Measurements from ENCODE around the gene GRAMD1A. TPM values are rescaled to one million over a fixed set of nuclear protein-coding genes. Genes with fewer than 3 reads are reported as not detected.

Gene GRAMD1A
- total RNA-seq: 100 to 1,000 TPM in 1 of 4 donors, 10 to 100 TPM in 2, 1 to 10 TPM in 1; 6.0 to 135 (median 61.6) TPM

DNA sequence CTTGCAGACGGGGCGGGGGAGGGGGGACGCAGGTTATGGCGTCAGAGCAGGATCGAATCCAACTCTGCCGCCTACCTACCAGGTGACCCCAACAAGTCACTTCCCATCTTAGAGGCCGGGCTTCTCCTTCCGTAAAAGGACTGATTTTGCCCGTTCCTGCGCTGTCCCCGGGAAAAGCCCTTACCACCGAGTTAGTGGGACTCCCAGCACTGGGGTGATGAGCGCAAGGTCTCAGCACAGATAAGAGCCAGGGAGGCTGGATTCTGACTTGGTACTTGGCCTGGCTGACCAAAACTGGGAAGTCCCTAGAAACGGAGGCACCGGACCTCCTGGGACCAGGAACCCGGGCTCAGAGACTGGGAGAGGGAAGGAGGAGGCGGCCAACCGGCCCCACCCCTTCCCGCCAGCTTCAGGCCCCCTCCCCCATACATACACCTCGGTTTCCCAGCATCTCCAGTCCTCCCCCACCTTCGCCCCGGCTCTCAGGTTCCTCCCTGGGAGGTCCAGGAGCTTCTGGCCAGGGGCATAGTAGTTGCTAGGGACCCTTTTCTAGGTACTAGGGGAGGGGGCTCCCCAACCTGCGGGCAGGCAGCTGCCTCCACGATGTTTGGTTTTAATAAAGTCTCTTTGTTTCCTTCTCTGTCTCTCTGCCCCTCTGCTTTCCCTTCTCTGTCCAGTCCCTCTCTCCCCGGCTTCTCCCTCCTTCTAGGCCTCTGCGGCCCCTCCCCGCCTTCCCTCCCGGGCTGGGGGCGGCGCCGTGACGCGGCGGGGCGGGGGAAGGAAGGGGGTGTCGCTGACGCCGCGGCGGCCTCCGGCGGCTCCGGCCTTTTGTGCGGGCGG lies at the start of gene GRAMD1A:
Gene GRAMD1A (plus strand): TSS at position 826 of the 840 bp plus-strand sequence. CDS start 156 bp downstream, outside the sequence.
- peak within 1 kb of the TSS; percentile 71 to 79 (median 76) for H3K4me3 ChIP-seq
- DNase-seq: peak; percentile 84 to 92 (median 88)
- H3K4me1 ChIP-seq: peaks cover 4 to 82% (median 15%) of the 10 kb centered on the region in 4 donors
- H3K27me3 ChIP-seq: no peaks in the 10 kb centered on the region
- peak within 1 kb of the TSS; percentile 90 to 98 (median 94) for H3K27ac ChIP-seq
- H3K9me3 ChIP-seq: peaks cover 0 to 5% (median 0%) of the 10 kb centered on the region in 4 donors
- no peaks in the 10 kb centered on the region for H3K36me3 ChIP-seq
- TF ChIP-seq POLR2A (IDR thresholded peaks at IDR 0.05): peak in 1 of 2 donors; percentile 77
- TF ChIP-seq, protein P1, sequence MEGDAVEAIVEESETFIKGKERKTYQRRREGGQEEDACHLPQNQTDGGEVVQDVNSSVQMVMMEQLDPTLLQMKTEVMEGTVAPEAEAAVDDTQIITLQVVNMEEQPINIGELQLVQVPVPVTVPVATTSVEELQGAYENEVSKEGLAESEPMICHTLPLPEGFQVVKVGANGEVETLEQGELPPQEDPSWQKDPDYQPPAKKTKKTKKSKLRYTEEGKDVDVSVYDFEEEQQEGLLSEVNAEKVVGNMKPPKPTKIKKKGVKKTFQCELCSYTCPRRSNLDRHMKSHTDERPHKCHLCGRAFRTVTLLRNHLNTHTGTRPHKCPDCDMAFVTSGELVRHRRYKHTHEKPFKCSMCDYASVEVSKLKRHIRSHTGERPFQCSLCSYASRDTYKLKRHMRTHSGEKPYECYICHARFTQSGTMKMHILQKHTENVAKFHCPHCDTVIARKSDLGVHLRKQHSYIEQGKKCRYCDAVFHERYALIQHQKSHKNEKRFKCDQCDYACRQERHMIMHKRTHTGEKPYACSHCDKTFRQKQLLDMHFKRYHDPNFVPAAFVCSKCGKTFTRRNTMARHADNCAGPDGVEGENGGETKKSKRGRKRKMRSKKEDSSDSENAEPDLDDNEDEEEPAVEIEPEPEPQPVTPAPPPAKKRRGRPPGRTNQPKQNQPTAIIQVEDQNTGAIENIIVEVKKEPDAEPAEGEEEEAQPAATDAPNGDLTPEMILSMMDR (IDR thresholded peaks at IDR 0.05): no peak

GRCh38 chr19:34953092-34953491 lies 47.0 kb upstream of the GRAMD1A start:
- no peaks in the 10 kb centered on the region for H3K4me1 ChIP-seq
- no peak overlapping the region for H3K27ac ChIP-seq
- H3K4me3 ChIP-seq: no peak overlapping the region
- peaks cover 0 to 17% (median 3%) of the 10 kb centered on the region in 3 donors for H3K36me3 ChIP-seq
- DNase-seq: no peak
- H3K9me3 ChIP-seq: peaks cover 0 to 52% (median 8%) of the 10 kb centered on the region in 4 donors
- H3K27me3 ChIP-seq: no peaks in the 10 kb centered on the region
- TF ChIP-seq, protein P1 (IDR thresholded peaks at IDR 0.05): no peak
- TF ChIP-seq POLR2A (IDR thresholded peaks at IDR 0.05): no peak

GRCh38 chr19:34957830-34958751 lies 42.0 kb upstream of the GRAMD1A start:
- H3K9me3 ChIP-seq: peaks cover 0 to 81% (median 30%) of the 10 kb centered on the region in 4 donors
- DNase-seq: no peak
- H3K27me3 ChIP-seq: no peaks in the 10 kb centered on the region
- no peak overlapping the region for H3K4me3 ChIP-seq
- TF ChIP-seq POLR2A (IDR thresholded peaks at IDR 0.05): no peak
- TF ChIP-seq, protein P1 (IDR thresholded peaks at IDR 0.05): no peak
- no peak overlapping the region for H3K27ac ChIP-seq
- H3K36me3 ChIP-seq: peaks cover 0 to 51% (median 14%) of the 10 kb centered on the region in 3 donors
- H3K4me1 ChIP-seq: peaks cover 0 to 7% (median 0%) of the 10 kb centered on the region in 4 donors

- Histone ChIP-seq H3K4me3 (no peak overlapping the region), H3K4me1 (peaks cover 0 to 11% (median 0%) of the 10 kb centered on the region in 4 donors), H3K27ac (no peak overlapping the region), H3K27me3 (no peaks in the 10 kb centered on the region), H3K36me3 (peaks cover 0 to 51% (median 14%) of the 10 kb centered on the region in 3 donors), H3K9me3 (peaks cover 0 to 72% (median 30%) of the 10 kb centered on the region in 4 donors)
- TF ChIP-seq, protein P1 (IDR thresholded peaks at IDR 0.05): no peak
- TF ChIP-seq POLR2A (IDR thresholded peaks at IDR 0.05): no peak
- no peak for DNase-seq
Measured at GRCh38 chr19:34959021-34959420, 41.1 kb upstream of the GRAMD1A start.

DNA sequence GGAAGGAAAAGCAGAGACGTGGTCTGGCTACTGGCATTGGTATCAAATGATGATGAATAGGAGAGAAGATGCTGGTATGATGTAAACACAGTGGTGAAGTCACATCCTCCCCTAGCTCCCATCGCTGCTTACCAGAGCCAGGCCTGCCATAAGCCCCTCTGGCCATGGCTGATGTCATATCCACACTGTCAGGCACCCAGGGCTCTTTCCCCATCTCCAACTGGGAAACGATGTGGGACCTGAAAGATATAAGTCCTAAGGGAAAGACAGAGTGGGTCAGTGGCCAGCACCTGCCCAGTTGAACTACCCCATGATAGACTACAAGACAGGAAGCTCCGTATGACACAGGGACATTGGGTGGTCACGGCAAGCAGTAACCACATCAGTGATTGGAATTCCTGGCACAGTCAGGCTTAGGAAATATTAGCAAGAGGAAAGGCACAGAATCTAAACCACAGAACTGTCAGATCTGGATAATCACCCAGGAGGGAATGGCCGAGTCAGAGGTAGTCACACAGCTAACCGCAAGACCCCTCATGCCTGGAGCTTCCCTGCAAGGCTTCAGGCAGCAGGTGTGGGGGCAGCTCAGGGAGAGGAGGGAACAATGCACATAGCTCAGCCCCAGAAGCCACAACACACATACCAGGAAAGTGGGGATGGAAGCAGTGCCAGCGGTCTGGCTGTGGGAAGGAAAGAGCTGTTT lies 39.9 kb upstream of the GRAMD1A start:
- no peak overlapping the region for H3K4me3 ChIP-seq
- H3K36me3 ChIP-seq: peaks cover 0 to 51% (median 14%) of the 10 kb centered on the region in 3 donors
- TF ChIP-seq, protein P1 (IDR thresholded peaks at IDR 0.05): no peak
- no peak for TF ChIP-seq POLR2A (IDR thresholded peaks at IDR 0.05)
- H3K9me3 ChIP-seq: peaks cover 0 to 65% (median 30%) of the 10 kb centered on the region in 4 donors
- no peak for DNase-seq
- H3K27me3 ChIP-seq: no peaks in the 10 kb centered on the region
- H3K4me1 ChIP-seq: peaks cover 0 to 11% (median 0%) of the 10 kb centered on the region in 4 donors
- H3K27ac ChIP-seq: no peak overlapping the region

Measured in Peyer's patch (tissue), 4 donors.